PC-3 (cell line): ENCODE results near the gene PALS1. TPM values are rescaled to one million over a fixed set of nuclear protein-coding genes. Genes with fewer than 3 reads are reported as not detected.

ENCODE experiments used
- ATAC-seq: fragments of 200-7000 bp; cut with Tn5 transposase; 2 replicates; pipeline ENCODE4 v1.9.1; 2020; ENCODE audit warnings: mild to moderate bottlenecking, moderate library complexity
- BruUV-seq: library from RNA; stranded (reverse); fragments of 400-500 nt; replicated peaks from 2 replicates; lab custom pipeline; 2021; lab: Mats Ljungman, UMichigan
- CTCF ChIA-PET: fragments of 300-600 bp; sonication (Branson Sonifier 250); formaldehyde crosslinking; loops from one replicate; lab custom pipeline; 2022; ENCODE audit warnings: antibody characterized with exemption; lab: Charles Lee
- POLR2A ChIA-PET: fragments of 300-600 bp; sonication (Branson Sonifier 250); formaldehyde crosslinking; loops from one replicate; lab custom pipeline; 2022; ENCODE audit warnings: antibody characterized with exemption; ENCODE audit not compliant: unreplicated experiment; lab: Charles Lee
- DNase-seq: peaks from one replicate; pipeline ENCODE4 v3.0.0-alpha.2; 2015
- H2AFZ ChIP-seq: fragments of 300-600 bp; sonication (generic); 2 replicates; pipeline ENCODE4 v1.6.0; 2016; ENCODE audit warnings: antibody characterized with exemption, low read length
- H3F3A ChIP-seq: fragments of 300-600 bp; sonication (generic); one replicate; pipeline ENCODE4 v1.6.0; 2017; ENCODE audit warnings: antibody characterized with exemption, low read length, control low read depth, mild to moderate bottlenecking; ENCODE audit not compliant: unreplicated experiment
- H3K27ac ChIP-seq: fragments of 300-600 bp; sonication (generic); 2 replicates; pipeline ENCODE4 v1.5.1; 2016; ENCODE audit warnings: mild to moderate bottlenecking, low read length
- H3K27me3 ChIP-seq: fragments of 300-600 bp; sonication (generic); 2 replicates; pipeline ENCODE4 v1.6.1; 2016; ENCODE audit warnings: low read length, mixed read lengths
- H3K36me3 ChIP-seq: fragments of 300-600 bp; sonication (generic); 2 replicates; pipeline ENCODE4 v1.6.1; 2016; ENCODE audit warnings: low read depth, mixed run types, low read length, mixed read lengths
- H3K4me1 ChIP-seq: fragments of 300-600 bp; sonication (generic); 2 replicates; pipeline ENCODE4 v1.5.1; 2016; ENCODE audit warnings: low read length; ENCODE audit not compliant: insufficient read depth
- H3K4me2 ChIP-seq: fragments of 300-600 bp; sonication (generic); 2 replicates; pipeline ENCODE4 v1.6.0; 2016; ENCODE audit warnings: low read length
- H3K4me3 ChIP-seq: fragments of 300-600 bp; sonication (generic); 2 replicates; pipeline ENCODE4 v1.5.1; 2016; ENCODE audit warnings: mild to moderate bottlenecking, low read length, mixed read lengths
- H3K79me2 ChIP-seq: fragments of 300-600 bp; sonication (generic); 2 replicates; pipeline ENCODE4 v1.6.1; 2017; ENCODE audit warnings: low read length, mixed read lengths
- H3K9ac ChIP-seq: fragments of 300-600 bp; sonication (generic); 2 replicates; pipeline ENCODE4 v1.6.0; 2016; ENCODE audit warnings: mild to moderate bottlenecking, low read length
- H3K9me2 ChIP-seq: fragments of 300-600 bp; sonication (generic); replicated peaks from 2 replicates; pipeline ENCODE4 v1.6.1; 2016; ENCODE audit warnings: mixed run types, low read length, mixed read lengths
- H3K9me3 ChIP-seq: fragments of 300-600 bp; sonication (generic); 2 replicates; pipeline ENCODE4 v1.6.1; 2016; ENCODE audit warnings: low read length, mixed read lengths
- H4K20me1 ChIP-seq: fragments of 300-600 bp; sonication (generic); 2 replicates; pipeline ENCODE4 v1.6.1; 2016; ENCODE audit warnings: low read length, mixed read lengths
- EZH2 ChIP-seq: fragments of 300-600 bp; sonication (generic); IDR thresholded peaks from one replicate; pipeline ENCODE4 v1.6.1; 2017; ENCODE audit warnings: antibody characterized with exemption, mild to moderate bottlenecking, low read length; ENCODE audit not compliant: unreplicated experiment
- EZH2phosphoT487 ChIP-seq: fragments of 300-600 bp; sonication (generic); IDR thresholded peaks from 2 replicates; pipeline ENCODE4 v1.6.1; 2018; ENCODE audit warnings: mild to moderate bottlenecking, antibody characterized with exemption, low read length, borderline replicate concordance
- intact Hi-C: fragments of 100-400 bp; cut with micrococcal nuclease; formaldehyde crosslinking; loops from 2 replicates; pipeline ENCODE4 v1.9.0; 2023
- total RNA-seq: library from RNA; depleted of rRNA; stranded (reverse); fragments of >200 nt; gene quantifications from 2 replicates; pipeline ENCODE4 v1.2.3, GENCODE V29; 2014
- TF ChIP-seq, protein P1 (sequence below): fragments of 300-600 bp; sonication (generic); conservative IDR thresholded peaks from 2 replicates; pipeline ENCODE4 v1.5.1; 2017; ENCODE audit warnings: antibody characterized with exemption, low read depth, mild to moderate bottlenecking, low read length

Gene PALS1
- total RNA-seq, 1 experiment from 2014 or later = 31.5 TPM

DNA sequence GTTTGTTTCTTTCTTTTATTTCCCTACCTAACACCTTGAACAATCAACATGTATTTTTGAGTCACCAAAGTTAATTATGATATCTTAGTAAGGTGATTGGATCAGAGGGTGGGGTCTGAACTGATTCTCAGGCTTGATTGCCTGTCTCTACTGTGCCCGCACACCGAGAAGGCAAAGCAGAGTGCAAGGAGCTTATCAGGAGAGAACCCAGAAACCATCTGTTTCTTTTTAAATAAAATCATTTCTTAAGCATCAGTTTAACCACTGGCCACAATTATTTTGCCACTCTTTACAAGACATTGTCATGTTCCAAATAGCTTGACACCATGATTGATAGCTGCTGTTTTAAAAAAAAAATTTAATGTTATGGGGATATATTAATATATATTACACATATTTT is 48.9 kb upstream of the PALS1 start:
- Histone ChIP-seq H3K9ac (no peak overlapping the region), H3F3A (peaks cover 3% of the 10 kb centered on the region), H3K4me2 (no peak overlapping the region), H3K27me3 (no peaks in the 10 kb centered on the region), H3K36me3 (no peaks in the 10 kb centered on the region), H4K20me1 (no peaks in the 10 kb centered on the region), H3K27ac (no peak overlapping the region), H3K4me3 (no peak overlapping the region), H3K4me1 (peaks cover 15% of the 10 kb centered on the region), H2AFZ (no peak overlapping the region), H3K79me2 (no peaks in the 10 kb centered on the region), H3K9me3 (no peaks in the 10 kb centered on the region), H3K9me2 (no peaks in the 10 kb centered on the region)
- ChIA-PET CTCF (interaction anchor here (0.6 kb wide), 1 partner anchor 116 kb away, joined by 3 read pairs; no protein-coding TSS in a partner anchor), POLR2A (no interaction called here)
- intact Hi-C loops = no loop called here
- TF ChIP-seq EZH2phosphoT487 (no peak), EZH2 (no peak)
- TF ChIP-seq, protein P1, sequence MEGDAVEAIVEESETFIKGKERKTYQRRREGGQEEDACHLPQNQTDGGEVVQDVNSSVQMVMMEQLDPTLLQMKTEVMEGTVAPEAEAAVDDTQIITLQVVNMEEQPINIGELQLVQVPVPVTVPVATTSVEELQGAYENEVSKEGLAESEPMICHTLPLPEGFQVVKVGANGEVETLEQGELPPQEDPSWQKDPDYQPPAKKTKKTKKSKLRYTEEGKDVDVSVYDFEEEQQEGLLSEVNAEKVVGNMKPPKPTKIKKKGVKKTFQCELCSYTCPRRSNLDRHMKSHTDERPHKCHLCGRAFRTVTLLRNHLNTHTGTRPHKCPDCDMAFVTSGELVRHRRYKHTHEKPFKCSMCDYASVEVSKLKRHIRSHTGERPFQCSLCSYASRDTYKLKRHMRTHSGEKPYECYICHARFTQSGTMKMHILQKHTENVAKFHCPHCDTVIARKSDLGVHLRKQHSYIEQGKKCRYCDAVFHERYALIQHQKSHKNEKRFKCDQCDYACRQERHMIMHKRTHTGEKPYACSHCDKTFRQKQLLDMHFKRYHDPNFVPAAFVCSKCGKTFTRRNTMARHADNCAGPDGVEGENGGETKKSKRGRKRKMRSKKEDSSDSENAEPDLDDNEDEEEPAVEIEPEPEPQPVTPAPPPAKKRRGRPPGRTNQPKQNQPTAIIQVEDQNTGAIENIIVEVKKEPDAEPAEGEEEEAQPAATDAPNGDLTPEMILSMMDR = no peak
- DNase-seq = no peak
- ATAC-seq = no peak
- no TSS peak for BruUV-seq

GRCh38 chr14:67195279-67195678 is 46.0 kb upstream of the PALS1 start:
- no peaks in the 10 kb centered on the region for H3K9me2 ChIP-seq
- ATAC-seq (no peak), DNase-seq (no peak)
- H3K4me2 ChIP-seq = no peak overlapping the region
- CTCF ChIA-PET = no interaction called here
- no peaks in the 10 kb centered on the region for H3K4me1 ChIP-seq
- H3K27ac ChIP-seq = no peak overlapping the region
- H2AFZ ChIP-seq = no peak overlapping the region
- H3K9me3 ChIP-seq = no peaks in the 10 kb centered on the region
- H3K36me3 ChIP-seq = no peaks in the 10 kb centered on the region
- intact Hi-C loops = no loop called here
- H3K79me2 ChIP-seq = no peaks in the 10 kb centered on the region
- TF ChIP-seq EZH2phosphoT487 (no peak), EZH2 (no peak)
- TF ChIP-seq, protein P1 = no peak
- POLR2A ChIA-PET = no interaction called here
- BruUV-seq = no TSS peak
- no peak overlapping the region for H3K9ac ChIP-seq
- H3F3A ChIP-seq = no peaks in the 10 kb centered on the region
- H3K27me3 ChIP-seq = no peaks in the 10 kb centered on the region
- H3K4me3 ChIP-seq = no peak overlapping the region
- H4K20me1 ChIP-seq = no peaks in the 10 kb centered on the region

- no peak for ATAC-seq
- Histone ChIP-seq H3K79me2 (no peaks in the 10 kb centered on the region), H3K9ac (no peak overlapping the region), H3K27ac (no peak overlapping the region), H2AFZ (no peak overlapping the region), H3K4me1 (no peaks in the 10 kb centered on the region), H3K9me2 (no peaks in the 10 kb centered on the region), H3F3A (no peaks in the 10 kb centered on the region), H3K9me3 (no peaks in the 10 kb centered on the region), H3K27me3 (no peaks in the 10 kb centered on the region), H4K20me1 (no peaks in the 10 kb centered on the region), H3K36me3 (no peaks in the 10 kb centered on the region), H3K4me2 (no peak overlapping the region), H3K4me3 (no peak overlapping the region)
- no peak for DNase-seq
- no TSS peak for BruUV-seq
- TF ChIP-seq, protein P1 = no peak
- TF ChIP-seq EZH2 = no peak
- TF ChIP-seq EZH2phosphoT487 = no peak
- intact Hi-C loops = no loop called here
- POLR2A ChIA-PET = no interaction called here
- CTCF ChIA-PET = no interaction called here
Measured at GRCh38 chr14:67199016-67199415, 42.2 kb upstream of the PALS1 start.
